Measurements from ENCODE around the gene PPP2R3B.

The PPP2R3B gene

DNA sequence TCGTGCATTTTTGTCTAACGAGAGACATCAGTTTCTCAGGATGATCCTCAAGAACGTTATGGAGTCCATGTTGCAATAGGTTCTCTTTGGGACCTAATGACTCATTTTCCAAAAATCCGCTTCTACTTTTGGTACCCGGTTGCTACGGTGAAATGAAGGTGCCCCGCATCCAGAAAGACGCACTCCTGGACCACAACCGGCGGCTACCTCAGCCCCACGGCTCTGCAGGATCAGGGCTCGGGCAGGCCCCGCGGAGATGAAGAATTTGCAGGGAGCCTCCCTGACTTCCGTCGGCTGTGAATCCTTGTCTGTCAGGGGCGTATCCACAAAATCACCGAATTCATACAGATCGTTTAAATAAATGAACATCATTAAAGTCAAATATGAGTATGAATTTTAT, 83.7 kb downstream of the PPP2R3B start:
- TF ChIP-seq, protein P1, sequence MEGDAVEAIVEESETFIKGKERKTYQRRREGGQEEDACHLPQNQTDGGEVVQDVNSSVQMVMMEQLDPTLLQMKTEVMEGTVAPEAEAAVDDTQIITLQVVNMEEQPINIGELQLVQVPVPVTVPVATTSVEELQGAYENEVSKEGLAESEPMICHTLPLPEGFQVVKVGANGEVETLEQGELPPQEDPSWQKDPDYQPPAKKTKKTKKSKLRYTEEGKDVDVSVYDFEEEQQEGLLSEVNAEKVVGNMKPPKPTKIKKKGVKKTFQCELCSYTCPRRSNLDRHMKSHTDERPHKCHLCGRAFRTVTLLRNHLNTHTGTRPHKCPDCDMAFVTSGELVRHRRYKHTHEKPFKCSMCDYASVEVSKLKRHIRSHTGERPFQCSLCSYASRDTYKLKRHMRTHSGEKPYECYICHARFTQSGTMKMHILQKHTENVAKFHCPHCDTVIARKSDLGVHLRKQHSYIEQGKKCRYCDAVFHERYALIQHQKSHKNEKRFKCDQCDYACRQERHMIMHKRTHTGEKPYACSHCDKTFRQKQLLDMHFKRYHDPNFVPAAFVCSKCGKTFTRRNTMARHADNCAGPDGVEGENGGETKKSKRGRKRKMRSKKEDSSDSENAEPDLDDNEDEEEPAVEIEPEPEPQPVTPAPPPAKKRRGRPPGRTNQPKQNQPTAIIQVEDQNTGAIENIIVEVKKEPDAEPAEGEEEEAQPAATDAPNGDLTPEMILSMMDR (IDR thresholded peaks at IDR 0.05; ENCODE audit: low read depth, low read length) = no peak
- TF ChIP-seq EZH2phosphoT487 (IDR thresholded peaks at IDR 0.05; ENCODE audit: low read depth) = no peak
- Histone ChIP-seq H3K4me2 (ENCODE audit: low read length) (no peak overlapping the region), H3K36me3 (replicated peaks; ENCODE audit: low read depth, low read length) (peaks cover 66% of the 10 kb centered on the region), H3K79me2 (ENCODE audit: low read length) (peaks cover 6% of the 10 kb centered on the region), H3K27ac (ENCODE audit: low read length) (no peak overlapping the region), H3K9me3 (ENCODE audit: insufficient read depth, low read length) (no peaks in the 10 kb centered on the region), H3K27me3 (ENCODE audit: low read depth, low read length) (no peaks in the 10 kb centered on the region), H3K9ac (ENCODE audit: low read length) (no peak overlapping the region), H3K4me3 (ENCODE audit: low read length) (no peak overlapping the region), H4K20me1 (ENCODE audit: insufficient read depth, low read length) (peaks cover 27% of the 10 kb centered on the region), H2AFZ (ENCODE audit: low read depth, low read length) (no peak overlapping the region), H3K4me1 (ENCODE audit: low read length) (no peaks in the 10 kb centered on the region)

DNA sequence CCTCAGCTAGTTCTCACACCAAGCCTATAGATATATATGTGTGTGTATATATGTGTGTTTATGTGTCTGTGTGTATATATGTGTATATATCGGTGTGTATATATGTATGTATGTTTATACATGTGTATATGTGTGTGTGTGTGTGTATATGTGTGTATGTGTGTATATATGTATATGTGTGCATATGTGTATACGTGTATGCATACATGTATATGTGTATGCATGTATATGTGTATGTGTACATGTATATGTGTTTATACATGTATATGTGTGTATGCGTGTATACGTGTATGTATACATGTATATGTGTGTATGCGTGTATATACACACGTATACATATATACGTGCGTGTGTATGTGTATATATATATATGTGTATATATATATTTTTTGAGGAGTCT, 86.4 kb downstream of the PPP2R3B start:
- H3K9me3 ChIP-seq (ENCODE audit: insufficient read depth, low read length) = no peaks in the 10 kb centered on the region
- TF ChIP-seq, protein P1 (IDR thresholded peaks at IDR 0.05; ENCODE audit: low read depth, low read length) = no peak
- TF ChIP-seq EZH2phosphoT487 (IDR thresholded peaks at IDR 0.05; ENCODE audit: low read depth) = no peak
- no peak overlapping the region for H3K9ac ChIP-seq (ENCODE audit: low read length)
- no peaks in the 10 kb centered on the region for H3K27me3 ChIP-seq (ENCODE audit: low read depth, low read length)
- no peak overlapping the region for H3K4me2 ChIP-seq (ENCODE audit: low read length)
- H3K4me3 ChIP-seq (ENCODE audit: low read length) = no peak overlapping the region
- H4K20me1 ChIP-seq (ENCODE audit: insufficient read depth, low read length) = peaks cover 13% of the 10 kb centered on the region; the same call in 1 of the 2 replicates
- no peak overlapping the region for H2AFZ ChIP-seq (ENCODE audit: low read depth, low read length)
- H3K79me2 ChIP-seq (ENCODE audit: low read length) = no peaks in the 10 kb centered on the region
- no peak overlapping the region for H3K27ac ChIP-seq (ENCODE audit: low read length)
- peaks cover 52% of the 10 kb centered on the region for H3K36me3 ChIP-seq (replicated peaks; ENCODE audit: low read depth, low read length)
- no peaks in the 10 kb centered on the region for H3K4me1 ChIP-seq (ENCODE audit: low read length)

DNA sequence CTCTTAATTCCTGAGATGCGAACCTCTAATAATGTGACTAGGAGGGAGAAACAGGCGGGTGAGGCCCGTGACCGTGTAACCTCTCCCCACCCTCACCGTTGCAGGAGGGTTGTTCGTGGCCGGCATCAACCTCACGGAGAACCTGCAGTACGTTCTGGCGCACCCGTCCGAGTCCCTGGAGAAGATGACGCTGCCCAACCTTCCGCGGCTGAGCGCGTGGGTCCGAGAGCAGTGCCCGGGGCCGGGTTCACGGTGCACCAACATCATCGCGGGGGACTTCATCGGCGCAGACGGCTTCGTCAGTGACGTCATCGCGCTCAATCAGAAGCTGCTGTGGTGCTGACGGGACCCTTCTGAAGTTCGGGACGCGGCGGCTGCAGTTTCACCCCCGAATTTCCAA, 87.7 kb downstream of the PPP2R3B start:
- Histone ChIP-seq H3K4me2 (ENCODE audit: low read length) (no peak overlapping the region), H3K9me3 (ENCODE audit: insufficient read depth, low read length) (no peaks in the 10 kb centered on the region), H4K20me1 (ENCODE audit: insufficient read depth, low read length) (peaks cover 13% of the 10 kb centered on the region; the same call in 1 of the 2 replicates), H3K4me3 (ENCODE audit: low read length) (no peak overlapping the region), H3K27ac (ENCODE audit: low read length) (no peak overlapping the region), H3K27me3 (ENCODE audit: low read depth, low read length) (no peaks in the 10 kb centered on the region), H3K79me2 (ENCODE audit: low read length) (no peaks in the 10 kb centered on the region), H3K9ac (ENCODE audit: low read length) (no peak overlapping the region), H3K4me1 (ENCODE audit: low read length) (no peaks in the 10 kb centered on the region), H3K36me3 (replicated peaks; ENCODE audit: low read depth, low read length) (peaks cover 51% of the 10 kb centered on the region), H2AFZ (ENCODE audit: low read depth, low read length) (no peak overlapping the region)
- TF ChIP-seq, protein P1 (IDR thresholded peaks at IDR 0.05; ENCODE audit: low read depth, low read length) = no peak
- TF ChIP-seq EZH2phosphoT487 (IDR thresholded peaks at IDR 0.05; ENCODE audit: low read depth) = no peak

DNA sequence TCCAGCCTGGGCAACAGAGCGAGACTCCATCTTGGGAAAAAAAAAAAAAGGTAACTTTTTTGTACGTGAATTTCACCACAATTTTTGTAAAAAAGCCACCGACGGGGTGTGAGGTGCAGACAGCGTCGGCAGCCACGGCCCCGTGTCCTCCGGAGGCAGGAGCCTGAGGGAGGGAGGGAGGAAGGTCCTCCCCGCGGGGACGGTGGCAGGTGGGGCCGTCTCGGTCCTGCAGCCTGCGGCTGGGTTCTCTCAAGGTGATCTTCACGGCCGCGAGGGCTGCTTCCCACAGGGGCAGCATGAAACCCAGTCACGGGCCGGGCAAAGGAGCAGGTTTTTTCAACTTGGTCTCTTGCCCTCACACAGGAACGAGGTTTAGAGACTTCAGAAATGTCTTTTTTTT, 91.6 kb downstream of the PPP2R3B start:
- Histone ChIP-seq H3K9me3 (ENCODE audit: insufficient read depth, low read length) (no peaks in the 10 kb centered on the region), H3K4me2 (ENCODE audit: low read length) (no peak overlapping the region), H3K27ac (ENCODE audit: low read length) (no peak overlapping the region), H3K36me3 (replicated peaks; ENCODE audit: low read depth, low read length) (peaks cover 60% of the 10 kb centered on the region), H4K20me1 (ENCODE audit: insufficient read depth, low read length) (peaks cover 6% of the 10 kb centered on the region; the same call in 1 of the 2 replicates), H3K79me2 (ENCODE audit: low read length) (no peaks in the 10 kb centered on the region), H2AFZ (ENCODE audit: low read depth, low read length) (no peak overlapping the region), H3K4me3 (ENCODE audit: low read length) (no peak overlapping the region), H3K27me3 (ENCODE audit: low read depth, low read length) (no peaks in the 10 kb centered on the region), H3K9ac (ENCODE audit: low read length) (no peak overlapping the region), H3K4me1 (ENCODE audit: low read length) (no peaks in the 10 kb centered on the region)
- TF ChIP-seq, protein P1 (IDR thresholded peaks at IDR 0.05; ENCODE audit: low read depth, low read length) = no peak
- no peak for TF ChIP-seq EZH2phosphoT487 (IDR thresholded peaks at IDR 0.05; ENCODE audit: low read depth)
